Left lung (tissue), 10 donors: ENCODE results near the gene HLA-DMB. TPM values are rescaled to one million over a fixed set of nuclear protein-coding genes. Genes with fewer than 3 reads are reported as not detected.

ENCODE experiments used
- ATAC-seq: fragments of 200-7000 bp; cut with Tn5 transposase; one replicate; pipeline ENCODE4 v1.9.1; 2020; ENCODE audit warnings: moderate library complexity
- DNase-seq, 4 donors: peaks; one replicate each; pipeline ENCODE4 v3.0.0-alpha.2; 2013 to 2020
- H3K27ac ChIP-seq, 2 donors: fragments of 200-600 bp; sonication (generic) in 1 of 2; one replicate each; pipeline versions ENCODE4 v1.5.0 to v1.8.0; 2020 to 2021
- H3K27me3 ChIP-seq, 2 donors: fragments of 200-600 bp; sonication (generic) in 1 of 2; one replicate each; pipeline versions ENCODE4 v1.5.0 to v1.8.0; 2020 to 2021
- H3K36me3 ChIP-seq, 2 donors: fragments of 200-600 bp; sonication (generic) in 1 of 2; one replicate each; pipeline versions ENCODE4 v1.5.0 to v1.8.0; 2020 to 2021
- H3K4me1 ChIP-seq, 2 donors: fragments of 200-600 bp; one replicate each; pipeline ENCODE4 v1.8.0; 2021
- H3K4me3 ChIP-seq, 2 donors: fragments of 200-600 bp; sonication (generic) in 1 of 2; one replicate each; pipeline versions ENCODE4 v1.5.0 to v1.8.0; 2020 to 2021; ENCODE audit warnings: mild to moderate bottlenecking in 1 of 2
- H3K9me3 ChIP-seq, 2 donors: fragments of 200-600 bp; sonication (generic) in 1 of 2; one replicate each; pipeline versions ENCODE4 v1.5.0 to v1.8.0; 2020 to 2021
- intact Hi-C, 2 donors: fragments of 100-400 bp; cut with DNase I; formaldehyde crosslinking; loops; one replicate each; pipeline versions ENCODE4 v1.11.2 to v1.14.2; 2022
- polyA plus RNA-seq, 6 donors: library from polyadenylated mRNA; unstranded; fragments of 120-200 nt; gene quantifications; one replicate each; pipeline ENCODE4 v1.2.1, GENCODE V29; 2013; ENCODE audit not compliant: insufficient read length in 6 of 6
- total RNA-seq, 2 donors: library from RNA; stranded (reverse); fragmentation: NEBNext Ultra II Directional; extraction: Animal tissue kit (Norgen Biotek cat#: 25700); gene quantifications; one replicate each; pipeline ENCODE4 v1.2.1, GENCODE V29; 2021
- TF ChIP-seq, protein P1 (sequence below), 2 donors: fragments of 200-600 bp; sonication (generic) in 1 of 2; IDR thresholded peaks; one replicate each; pipeline versions ENCODE4 v1.5.0 to v1.8.0; 2021; ENCODE audit warnings: antibody characterized with exemption in 2 of 2
- donor health status: DM: no; HTN: yes; CAD: no.
- donor health status: DM: no; HTN: no; CAD: no.

HLA-DMB gene
- total and polyA plus RNA-seq, 8 donors = 7.4 to 91.0 (median 11.1) TPM

DNA sequence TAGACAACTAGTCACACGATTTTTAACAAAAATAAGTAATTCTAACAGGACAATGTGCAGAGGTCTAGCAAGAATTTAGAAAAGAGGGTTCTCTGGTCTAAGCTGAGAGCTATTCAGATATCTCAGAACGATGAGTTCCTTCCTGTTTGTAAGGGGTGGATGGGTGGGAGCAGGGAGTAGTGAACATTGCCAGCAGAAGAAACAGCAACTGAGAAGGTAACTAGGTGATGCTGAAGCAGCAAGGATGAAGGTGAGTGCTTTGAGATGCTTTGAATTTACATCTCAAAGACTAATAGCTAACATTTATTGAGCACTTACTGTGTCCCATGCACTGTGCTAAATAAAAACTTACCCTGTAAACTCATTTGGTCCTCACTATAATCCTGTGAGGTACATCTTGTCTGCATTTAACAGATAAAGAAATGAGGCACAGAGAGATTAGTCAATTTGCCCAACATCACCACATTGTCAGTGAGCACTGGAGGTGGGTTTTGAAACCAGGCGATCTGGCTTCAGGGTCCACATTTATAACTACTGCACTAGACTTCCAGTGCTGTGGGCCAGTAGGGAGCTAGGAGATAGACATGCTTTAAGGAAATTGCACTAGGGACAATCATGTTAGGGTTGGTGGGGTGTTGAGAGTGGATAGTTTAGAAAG, 43.3 kb upstream of the HLA-DMB start:
- Histone ChIP-seq H3K27ac (peak overlapping the region in 1 of 2 donors; percentile 55), H3K4me3 (no peak overlapping the region), H3K27me3 (no peaks in the 10 kb centered on the region), H3K36me3 (peaks cover 7 to 33% of the 10 kb centered on the region in 2 donors), H3K4me1 (peaks cover 0 to 36% of the 10 kb centered on the region in 2 donors), H3K9me3 (no peaks in the 10 kb centered on the region)
- DNase-seq (no peak), ATAC-seq (peak; percentile 3)
- intact Hi-C loops = loop anchor here (5.0 to 10.0 kb wide), 2 partner anchors 49 to 97 kb away; no protein-coding TSS in a partner anchor
- TF ChIP-seq, protein P1, sequence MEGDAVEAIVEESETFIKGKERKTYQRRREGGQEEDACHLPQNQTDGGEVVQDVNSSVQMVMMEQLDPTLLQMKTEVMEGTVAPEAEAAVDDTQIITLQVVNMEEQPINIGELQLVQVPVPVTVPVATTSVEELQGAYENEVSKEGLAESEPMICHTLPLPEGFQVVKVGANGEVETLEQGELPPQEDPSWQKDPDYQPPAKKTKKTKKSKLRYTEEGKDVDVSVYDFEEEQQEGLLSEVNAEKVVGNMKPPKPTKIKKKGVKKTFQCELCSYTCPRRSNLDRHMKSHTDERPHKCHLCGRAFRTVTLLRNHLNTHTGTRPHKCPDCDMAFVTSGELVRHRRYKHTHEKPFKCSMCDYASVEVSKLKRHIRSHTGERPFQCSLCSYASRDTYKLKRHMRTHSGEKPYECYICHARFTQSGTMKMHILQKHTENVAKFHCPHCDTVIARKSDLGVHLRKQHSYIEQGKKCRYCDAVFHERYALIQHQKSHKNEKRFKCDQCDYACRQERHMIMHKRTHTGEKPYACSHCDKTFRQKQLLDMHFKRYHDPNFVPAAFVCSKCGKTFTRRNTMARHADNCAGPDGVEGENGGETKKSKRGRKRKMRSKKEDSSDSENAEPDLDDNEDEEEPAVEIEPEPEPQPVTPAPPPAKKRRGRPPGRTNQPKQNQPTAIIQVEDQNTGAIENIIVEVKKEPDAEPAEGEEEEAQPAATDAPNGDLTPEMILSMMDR (IDR thresholded peaks at IDR 0.05) = no peak

DNA sequence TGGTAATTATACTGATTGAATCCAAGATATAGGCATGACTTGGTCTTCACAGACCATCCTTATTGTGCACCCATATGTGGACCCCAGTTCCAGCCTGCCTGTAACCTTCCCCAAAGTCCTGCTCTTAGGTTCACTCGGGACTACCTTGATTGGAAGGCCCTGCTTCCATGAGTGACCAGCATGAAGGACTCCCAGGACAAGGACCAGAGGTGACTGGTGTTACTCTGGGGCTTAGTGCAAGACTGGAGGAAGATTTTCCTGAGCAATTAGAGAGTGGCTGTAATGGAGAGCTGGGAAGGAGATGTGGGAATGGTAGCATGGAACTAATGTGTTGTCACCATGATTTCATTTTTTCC, 42.6 kb upstream of the HLA-DMB start:
- H3K36me3 ChIP-seq = peaks cover 7 to 39% of the 10 kb centered on the region in 2 donors
- peaks cover 0 to 40% of the 10 kb centered on the region in 2 donors for H3K4me1 ChIP-seq
- ATAC-seq (no peak), DNase-seq (no peak)
- H3K27ac ChIP-seq = peak overlapping the region in 1 of 2 donors; percentile 55
- H3K27me3 ChIP-seq = no peaks in the 10 kb centered on the region
- TF ChIP-seq, protein P1 (IDR thresholded peaks at IDR 0.05) = no peak
- H3K9me3 ChIP-seq = no peaks in the 10 kb centered on the region
- H3K4me3 ChIP-seq = no peak overlapping the region
- intact Hi-C loops = loop anchor here (5.0 to 10.0 kb wide), 2 partner anchors 49 to 96 kb away; no protein-coding TSS in a partner anchor

DNA sequence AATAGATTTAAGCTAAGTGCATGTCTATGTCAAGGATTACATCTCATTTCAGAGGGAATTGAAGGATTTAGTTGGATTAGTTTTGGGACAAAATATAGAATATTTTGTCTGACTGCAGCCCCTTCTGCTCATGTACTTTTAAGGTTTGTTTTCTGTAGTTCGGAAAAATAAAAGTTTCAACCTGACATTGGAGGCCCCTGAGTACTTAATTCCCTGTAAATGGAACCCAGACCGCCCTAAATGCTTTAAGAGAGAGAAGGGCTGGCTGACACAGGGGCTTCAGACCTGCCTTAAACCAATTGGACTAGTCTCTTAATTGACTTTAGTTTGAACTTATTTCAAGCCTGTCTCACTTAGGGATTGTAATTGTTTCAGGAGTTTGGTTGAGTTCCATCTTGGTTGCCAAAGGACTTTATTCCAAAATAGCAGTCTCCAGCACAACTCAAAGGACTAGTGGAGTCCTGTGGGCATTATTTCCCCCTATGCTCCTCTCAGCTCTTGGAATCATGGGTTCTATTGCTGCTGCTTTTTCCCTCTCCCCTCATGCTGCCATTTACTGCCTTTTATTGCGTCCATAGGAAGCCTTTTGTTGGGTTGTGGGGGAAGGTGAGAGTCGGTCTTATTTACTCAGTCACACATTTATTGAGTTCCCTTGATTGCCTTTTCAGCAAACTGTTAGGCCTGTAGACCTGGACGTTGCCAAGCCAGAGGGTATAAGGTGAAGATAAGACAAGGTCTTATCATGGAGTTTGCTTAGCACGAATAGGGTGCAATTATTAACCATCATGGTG, 42.1 kb upstream of the HLA-DMB start:
- Histone ChIP-seq H3K4me1 (peaks cover 0 to 46% of the 10 kb centered on the region in 2 donors), H3K27me3 (no peaks in the 10 kb centered on the region), H3K9me3 (no peaks in the 10 kb centered on the region), H3K36me3 (peaks cover 7 to 45% of the 10 kb centered on the region in 2 donors), H3K4me3 (no peak overlapping the region), H3K27ac (peak overlapping the region in 1 of 2 donors; percentile 55)
- DNase-seq = no peak
- no peak for ATAC-seq
- intact Hi-C loops = loop anchor here (5.0 to 10.0 kb wide), 2 partner anchors 48 to 96 kb away; no protein-coding TSS in a partner anchor
- TF ChIP-seq, protein P1 (IDR thresholded peaks at IDR 0.05) = no peak

DNA sequence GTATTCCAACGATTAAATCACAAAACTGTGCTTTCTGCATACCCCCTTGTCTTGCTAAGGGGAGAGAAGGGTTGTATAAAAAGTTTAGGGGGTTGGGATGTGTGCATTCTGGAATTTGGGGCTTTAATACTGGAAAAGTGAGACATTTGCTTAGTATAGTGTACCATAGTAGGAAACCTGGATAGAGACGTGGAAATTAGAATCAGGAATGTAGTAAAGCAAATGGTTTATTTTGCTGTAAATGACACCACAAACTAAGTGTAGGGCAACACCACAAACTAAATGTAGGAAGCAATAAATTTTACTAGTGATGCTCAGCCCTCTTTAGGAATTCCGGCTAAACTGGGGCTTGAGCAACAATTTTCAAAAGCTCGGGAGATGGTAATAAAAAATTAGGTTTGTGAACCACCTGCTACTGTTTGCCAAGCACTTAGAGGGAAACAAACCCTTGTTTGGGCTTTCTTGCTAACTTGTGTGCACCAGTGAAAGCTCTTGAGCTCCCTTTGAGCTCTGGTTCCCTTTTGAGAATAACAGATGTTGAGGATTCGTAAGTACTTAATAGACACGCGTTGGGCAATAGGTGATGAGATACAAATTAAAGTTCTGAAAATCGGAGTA, 41.4 kb upstream of the HLA-DMB start:
- Histone ChIP-seq H3K9me3 (no peaks in the 10 kb centered on the region), H3K4me1 (peaks cover 0 to 53% of the 10 kb centered on the region in 2 donors), H3K27ac (peak overlapping the region in 1 of 2 donors; percentile 20), H3K36me3 (peaks cover 11 to 52% of the 10 kb centered on the region in 2 donors), H3K27me3 (no peaks in the 10 kb centered on the region), H3K4me3 (no peak overlapping the region)
- DNase-seq (peak in 1 of 4 donors; percentile 34), ATAC-seq (peak; percentile 11)
- intact Hi-C loops = loop anchor here (5.0 to 10.0 kb wide), 2 partner anchors 47 to 95 kb away; no protein-coding TSS in a partner anchor
- TF ChIP-seq, protein P1 (IDR thresholded peaks at IDR 0.05) = no peak
